GM19467 (cell line): ENCODE results near the gene ALKBH4.
"Not testable (repeated sequence)": the region's sequence is repeated elsewhere in the genome, so short reads cannot be mapped to it uniquely, and the experiment has no call there.

ENCODE experiments used
- ATAC-seq: cut with Tn5 transposase; IDR thresholded peaks from one replicate; pipeline ENCODE4 v1.9.1; 2021; ENCODE audit warnings: mild to moderate bottlenecking, moderate library complexity; ENCODE audit not compliant: unreplicated experiment

Gene ALKBH4

GRCh38 chr7:102478314-102479208 is 13.9 kb upstream of the ALKBH4 start, which contains the start of gene POLR2J:
TSS of gene POLR2J (minus strand) at chr7:102478922. CDS start at chr7:102478860, 62 bp downstream.
- peak; percentile 82 for ATAC-seq

DNA sequence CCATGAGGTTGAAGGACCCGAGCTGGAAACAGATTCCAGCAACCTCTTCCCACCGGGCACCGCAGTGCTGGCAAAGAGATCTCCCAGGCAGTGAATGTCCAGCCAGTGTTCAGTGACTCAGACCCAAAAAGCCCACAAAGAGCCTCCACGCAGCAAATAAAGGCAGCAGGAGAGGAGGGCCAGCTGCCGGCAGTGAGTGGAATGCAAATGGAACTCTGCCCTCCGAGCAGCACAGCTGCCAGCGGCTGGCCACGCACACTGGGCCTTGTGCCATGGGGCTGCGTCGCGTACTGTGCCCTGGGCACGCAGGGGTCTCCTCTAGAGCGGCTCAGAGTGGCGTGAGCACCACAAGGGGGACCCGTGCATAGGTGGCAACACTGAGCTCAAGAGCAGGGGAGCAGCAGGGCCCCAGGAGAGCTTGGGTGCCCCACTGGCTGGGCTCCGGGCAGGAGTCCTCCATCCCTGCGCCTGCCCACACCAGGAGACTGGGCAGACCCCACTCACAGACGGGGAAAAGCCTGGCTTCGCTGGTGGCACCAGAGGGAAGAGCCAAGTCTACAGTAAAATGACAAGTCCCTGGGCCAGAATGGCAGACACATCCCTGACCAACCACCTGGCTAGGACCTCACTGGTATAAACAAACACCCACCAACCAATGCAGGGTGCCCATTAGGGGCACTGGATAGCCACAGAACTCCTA is 10.2 kb upstream of the ALKBH4 start:
- not testable (repeated sequence) for ATAC-seq

GRCh38 chr7:102474116-102474515 is 9.5 kb upstream of the ALKBH4 start:
- not testable (repeated sequence) for ATAC-seq

- no peak for ATAC-seq
Observed at GRCh38 chr7:102473271-102473991, 8.8 kb upstream of the ALKBH4 start.

DNA sequence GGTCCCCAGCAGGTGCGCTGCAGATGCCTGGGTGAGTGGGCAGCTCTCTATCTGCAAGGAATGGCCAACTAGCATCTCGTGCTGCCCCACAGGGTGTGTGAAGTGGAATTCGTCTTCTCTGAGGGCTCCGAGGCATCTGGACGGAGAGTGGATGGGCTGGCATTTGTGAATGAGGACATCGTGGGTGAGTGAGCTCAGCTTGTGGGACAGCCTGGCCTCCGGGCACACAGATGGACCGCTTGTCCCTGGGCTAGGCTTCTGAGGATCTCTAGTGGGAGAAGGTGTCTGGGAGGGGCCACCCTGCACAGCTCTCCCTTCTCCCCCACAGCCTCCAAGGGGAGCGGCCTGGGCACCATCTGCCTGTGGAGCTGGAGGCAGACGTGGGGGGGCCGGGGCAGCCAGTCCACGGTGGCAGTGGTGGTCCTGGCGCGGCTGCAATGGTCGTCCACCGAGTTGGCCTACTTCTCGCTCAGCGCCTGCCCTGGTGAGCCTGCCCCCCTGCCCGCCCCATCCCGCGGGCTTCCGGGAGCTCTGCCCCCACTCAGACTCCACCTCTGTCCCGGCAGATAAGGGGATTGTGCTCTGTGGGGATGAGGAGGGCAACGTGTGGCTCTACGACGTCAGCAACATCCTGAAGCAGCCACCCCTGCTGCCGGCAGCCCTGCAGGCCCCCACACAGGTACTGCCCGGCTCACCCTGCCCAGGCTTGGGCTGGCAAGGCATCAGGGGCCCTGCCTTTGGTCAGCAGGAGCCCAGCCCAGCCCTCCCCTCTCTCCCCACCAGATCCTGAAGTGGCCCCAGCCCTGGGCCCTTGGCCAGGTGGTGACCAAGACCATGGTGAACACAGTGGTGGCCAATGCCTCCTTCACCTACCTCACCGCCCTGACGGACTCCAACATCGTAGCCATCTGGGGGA is 7.7 kb upstream of the ALKBH4 start:
- no peak for ATAC-seq

- no peak for ATAC-seq
Observed at GRCh38 chr7:102471791-102472125, 7.1 kb upstream of the ALKBH4 start.

GRCh38 chr7:102469972-102470825 is 5.5 kb upstream of the ALKBH4 start:
- ATAC-seq = no peak

- ATAC-seq = no peak
Observed at GRCh38 chr7:102469351-102469971, 4.8 kb upstream of the ALKBH4 start.

DNA sequence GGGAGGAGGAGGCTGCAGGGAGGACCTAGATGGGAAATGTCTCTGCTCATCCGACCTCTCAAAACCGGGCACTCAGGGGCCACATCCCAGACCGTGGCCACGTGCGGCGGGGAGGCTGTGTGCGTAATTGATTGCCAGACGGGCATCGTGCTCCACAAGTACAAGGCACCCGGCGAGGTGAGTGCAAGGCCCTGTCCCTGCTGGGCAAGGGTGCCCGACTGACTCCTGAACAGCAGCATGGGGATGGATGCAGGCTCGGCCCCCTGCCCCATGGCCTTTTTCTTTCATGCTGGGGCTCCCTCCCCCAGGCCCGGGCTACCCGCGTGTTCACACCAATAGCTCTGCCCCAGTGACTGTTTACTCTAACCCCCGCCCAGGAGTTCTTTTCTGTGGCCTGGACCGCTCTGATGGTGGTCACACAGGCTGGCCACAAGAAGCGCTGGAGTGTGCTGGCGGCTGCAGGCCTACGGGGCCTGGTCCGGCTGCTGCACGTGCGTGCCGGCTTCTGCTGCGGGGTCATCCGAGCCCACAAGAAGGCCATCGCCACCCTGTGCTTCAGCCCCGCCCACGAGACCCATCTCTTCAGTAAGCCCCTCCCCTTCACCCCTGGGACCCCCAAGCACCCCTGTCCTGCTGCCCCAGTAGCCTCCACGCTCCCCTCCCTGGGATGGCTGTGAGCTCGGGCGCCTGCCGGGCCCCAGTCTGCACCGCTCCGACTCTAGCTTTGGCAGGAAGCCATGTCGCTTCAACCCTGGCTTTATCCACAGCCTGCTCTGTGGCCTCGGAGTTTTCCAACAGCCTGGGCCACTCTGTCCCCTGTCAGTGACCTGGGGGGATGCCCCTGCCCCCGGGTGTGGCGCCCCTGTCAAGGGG is 4.1 kb upstream of the ALKBH4 start:
- ATAC-seq = no peak

DNA sequence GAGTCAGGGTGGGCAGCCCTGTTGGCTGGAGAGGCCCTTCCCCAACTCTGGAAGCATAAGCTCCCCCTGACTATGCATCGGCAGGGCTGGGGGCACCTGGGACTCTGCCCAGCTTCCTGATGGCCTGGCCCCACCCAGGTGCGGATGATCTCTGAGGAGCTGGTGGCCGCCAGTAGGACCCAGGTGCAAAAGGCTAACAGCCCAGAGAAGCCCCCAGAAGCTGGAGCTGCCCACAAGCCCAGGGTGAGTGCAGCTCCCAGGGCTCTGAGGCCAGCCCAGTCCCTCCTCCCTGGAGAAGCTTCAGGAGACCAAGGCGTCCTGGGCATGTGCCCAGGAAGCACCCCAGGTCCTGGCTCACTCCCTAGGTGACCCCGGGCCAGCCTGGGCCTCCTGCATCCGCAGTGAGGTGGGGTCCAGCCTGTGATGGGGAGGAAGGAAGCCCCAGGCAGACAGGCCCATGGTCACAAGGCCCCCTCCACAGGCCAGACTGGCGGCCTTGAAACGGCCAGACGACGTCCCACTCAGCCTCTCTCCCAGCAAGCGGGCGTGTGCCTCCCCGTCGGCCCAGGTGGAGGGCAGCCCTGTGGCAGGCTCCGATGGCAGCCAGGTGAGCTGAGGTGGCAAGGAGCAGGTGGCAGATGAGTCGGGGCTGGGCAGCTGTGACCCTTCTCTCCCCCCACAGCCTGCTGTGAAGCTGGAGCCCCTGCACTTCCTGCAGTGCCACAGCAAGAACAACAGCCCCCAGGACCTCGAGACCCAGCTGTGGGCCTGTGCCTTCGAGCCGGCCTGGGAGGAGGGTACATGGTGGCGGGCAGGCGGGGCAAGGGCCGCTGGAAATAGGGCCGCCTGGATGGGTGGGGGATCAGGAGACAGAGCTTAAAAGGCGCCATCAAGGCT is 3.2 kb upstream of the ALKBH4 start:
- no peak for ATAC-seq

GRCh38 chr7:102466097-102466496 is 1.4 kb upstream of the ALKBH4 start:
- ATAC-seq = no peak

DNA sequence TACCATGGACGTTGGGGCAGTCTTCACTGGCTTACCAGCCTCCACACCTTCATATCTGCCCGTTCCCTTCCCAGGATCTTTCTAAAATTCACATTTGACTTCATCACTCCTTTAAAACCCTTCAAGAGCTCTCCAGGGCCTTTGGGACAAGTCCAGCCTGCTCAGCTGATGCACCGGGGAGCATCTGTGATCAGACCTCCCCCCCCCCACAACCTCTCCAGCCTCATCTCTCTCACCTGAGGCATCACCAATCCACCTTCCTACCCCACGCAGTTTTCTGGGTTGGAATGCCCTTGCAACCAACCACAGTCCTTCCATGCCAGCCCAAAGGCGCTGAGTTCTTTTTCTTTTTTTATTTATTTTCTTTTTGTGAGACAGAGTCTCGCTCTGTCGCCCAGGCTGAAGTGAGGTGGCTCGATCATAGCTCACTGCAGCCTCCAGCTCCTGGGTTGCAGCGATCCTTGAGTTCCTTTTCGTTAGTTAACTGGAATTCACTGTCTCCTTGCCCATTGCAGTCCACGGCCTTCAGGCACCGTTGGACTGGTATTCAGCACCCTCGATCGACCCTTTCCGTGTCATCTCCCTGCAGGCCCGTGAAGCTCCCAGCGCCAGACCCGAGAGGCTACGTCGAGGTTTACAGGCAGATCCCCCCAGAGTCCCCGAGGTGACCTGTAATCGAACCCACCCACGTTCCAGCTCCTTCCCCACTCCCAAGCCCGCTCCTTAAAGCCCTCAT is 654 bp downstream of the ALKBH4 start:
- no peak for ATAC-seq

- ATAC-seq = no peak
Observed at GRCh38 chr7:102460467-102460866, 4.2 kb downstream of the ALKBH4 start.

DNA sequence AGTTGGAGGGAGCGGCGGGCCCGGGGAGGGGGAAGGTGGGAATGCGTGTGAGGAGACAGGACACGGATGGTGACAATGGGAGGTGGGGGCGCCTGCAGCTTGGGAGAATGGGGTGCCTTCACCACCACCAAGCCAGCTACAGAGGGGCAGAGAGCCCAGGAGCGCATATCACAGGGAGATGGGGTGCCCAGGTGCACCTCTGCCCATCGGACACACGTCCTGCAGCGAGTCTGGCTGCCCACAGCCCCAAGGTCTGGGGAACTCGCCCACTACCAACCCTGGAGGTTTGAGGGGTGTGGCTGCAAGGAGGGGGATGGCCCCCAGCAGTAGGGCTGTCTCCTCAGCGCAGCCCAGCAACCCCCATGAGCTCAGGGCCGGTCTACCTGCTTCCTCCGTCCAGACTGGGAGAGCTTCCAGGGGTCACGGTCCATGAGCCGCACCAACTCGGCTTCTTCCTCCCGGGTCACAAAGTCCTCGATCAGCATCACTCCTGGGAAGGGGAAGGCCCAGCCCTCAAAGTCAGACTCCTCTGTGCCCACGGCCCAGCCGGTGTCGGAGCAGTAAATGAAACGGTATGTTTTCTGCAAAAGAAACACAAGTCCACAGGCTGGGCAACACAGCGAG is 5.3 kb downstream of the ALKBH4 start:
- ATAC-seq = no peak

DNA sequence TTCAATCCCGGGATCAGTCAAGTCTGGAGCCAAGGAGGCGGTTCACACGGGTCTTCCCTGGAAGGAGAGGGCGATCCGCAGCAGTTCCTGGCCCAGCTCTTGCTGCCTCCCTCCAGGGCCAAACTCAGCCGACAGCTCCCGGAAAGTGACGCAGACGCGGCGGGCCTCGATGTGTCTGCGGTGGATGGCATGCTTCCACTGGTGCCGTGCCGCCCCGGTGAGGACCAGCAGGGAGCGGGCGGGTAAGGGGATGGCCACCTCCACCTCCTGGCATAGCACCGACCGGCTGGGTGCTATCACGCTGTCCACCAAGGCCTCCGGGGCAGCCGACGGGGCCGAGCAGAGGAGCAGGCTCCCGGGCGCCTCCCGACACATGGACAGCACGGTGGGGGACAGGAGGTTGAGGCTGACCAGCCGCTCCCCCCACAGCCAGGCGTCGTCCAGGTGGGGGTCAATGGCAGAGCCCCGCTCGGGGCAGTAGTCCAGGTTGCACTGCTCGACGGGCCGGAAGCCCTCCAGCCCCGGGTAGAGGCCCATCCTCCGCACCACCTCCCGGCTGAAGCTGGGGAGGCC is 7.2 kb downstream of the ALKBH4 start:
- no peak for ATAC-seq

DNA sequence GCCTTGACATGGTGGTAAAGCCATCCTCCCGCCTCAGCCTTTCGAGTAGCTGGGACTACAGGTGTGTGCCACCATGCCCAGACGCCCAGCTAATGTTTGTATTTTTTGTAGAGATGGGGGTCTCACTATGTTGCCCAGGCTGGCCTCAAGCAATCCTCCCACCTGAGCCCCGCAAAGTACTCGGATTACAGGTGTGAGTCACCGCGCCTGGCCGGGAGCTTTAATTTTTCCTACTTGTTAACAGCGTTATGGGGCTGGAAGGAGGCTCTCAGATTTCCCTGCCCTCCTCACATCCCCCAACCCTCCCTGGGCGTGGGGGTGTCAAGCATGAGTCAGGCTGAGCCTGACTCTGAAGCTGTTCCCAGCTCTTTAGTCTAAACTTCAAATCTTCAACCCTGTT is 8.3 kb downstream of the ALKBH4 start:
- ATAC-seq = no peak
